GM18499 (cell line): ENCODE results near the gene LRMDA.
"Not testable (repeated sequence)": the region's sequence is repeated elsewhere in the genome, so short reads cannot be mapped to it uniquely, and the experiment has no call there.

ENCODE experiments used
- ATAC-seq: cut with Tn5 transposase; IDR thresholded peaks from one replicate; pipeline ENCODE4 v1.9.1; 2021; ENCODE audit warnings: moderate number of reproducible peaks; ENCODE audit not compliant: insufficient read depth, unreplicated experiment

LRMDA gene

GRCh38 chr10:75498884-75499350 is 67.5 kb downstream of the LRMDA start:
- no peak for ATAC-seq

DNA sequence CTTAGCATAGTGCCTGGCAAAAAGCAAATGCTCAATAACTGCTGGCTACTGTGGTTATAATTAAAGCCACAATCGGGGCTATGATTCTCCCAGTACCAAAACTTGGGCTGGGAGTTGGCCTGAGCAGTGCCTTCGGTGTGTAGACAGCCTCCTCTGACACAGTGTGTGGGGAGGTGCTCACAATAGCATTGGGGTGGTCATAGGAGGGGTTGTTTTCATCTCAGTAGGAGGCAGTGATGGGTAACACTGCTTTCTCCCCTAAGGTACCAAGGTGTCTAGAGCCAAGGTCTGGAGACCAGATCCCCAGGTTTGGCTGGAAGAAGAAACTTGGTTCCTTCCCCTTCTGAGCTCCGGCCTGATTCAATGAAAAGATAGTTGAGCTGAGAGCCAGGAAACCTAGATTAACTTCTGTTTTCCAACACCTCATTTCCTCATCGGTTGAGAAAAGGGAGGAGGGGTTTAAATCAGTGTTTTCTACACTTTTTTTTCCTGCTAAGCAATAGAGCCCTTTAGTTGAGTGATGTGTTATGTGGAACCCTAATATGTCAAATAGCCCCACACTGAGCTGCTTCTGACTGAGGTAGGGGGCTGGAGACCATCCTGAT is 68.2 kb downstream of the LRMDA start:
- ATAC-seq: no peak

GRCh38 chr10:75502389-75502788 is 71.0 kb downstream of the LRMDA start:
- ATAC-seq: no peak

- ATAC-seq: no peak
Measured at GRCh38 chr10:75502838-75503237, 71.4 kb downstream of the LRMDA start.

DNA sequence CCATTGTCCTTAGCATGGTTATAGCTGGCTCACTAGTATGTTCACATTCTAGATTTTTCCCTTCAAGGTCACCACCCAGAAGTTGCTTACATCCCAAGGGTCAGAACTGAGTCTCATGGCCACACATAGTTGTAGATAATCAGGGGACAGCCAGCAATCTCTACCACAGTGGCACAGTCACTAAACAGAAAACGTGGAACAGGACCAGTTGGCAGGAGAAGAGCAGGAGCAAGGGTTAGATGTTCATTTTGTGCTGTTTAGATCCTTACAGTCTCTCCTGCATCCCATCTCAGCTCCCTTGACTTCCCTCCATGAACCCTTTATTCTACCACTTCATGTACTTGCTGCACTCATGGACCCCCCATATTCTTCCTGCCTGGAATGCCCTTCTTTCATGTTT is 73.9 kb downstream of the LRMDA start:
- ATAC-seq: no peak

GRCh38 chr10:75505840-75506506 is 74.5 kb downstream of the LRMDA start:
- ATAC-seq: no peak

DNA sequence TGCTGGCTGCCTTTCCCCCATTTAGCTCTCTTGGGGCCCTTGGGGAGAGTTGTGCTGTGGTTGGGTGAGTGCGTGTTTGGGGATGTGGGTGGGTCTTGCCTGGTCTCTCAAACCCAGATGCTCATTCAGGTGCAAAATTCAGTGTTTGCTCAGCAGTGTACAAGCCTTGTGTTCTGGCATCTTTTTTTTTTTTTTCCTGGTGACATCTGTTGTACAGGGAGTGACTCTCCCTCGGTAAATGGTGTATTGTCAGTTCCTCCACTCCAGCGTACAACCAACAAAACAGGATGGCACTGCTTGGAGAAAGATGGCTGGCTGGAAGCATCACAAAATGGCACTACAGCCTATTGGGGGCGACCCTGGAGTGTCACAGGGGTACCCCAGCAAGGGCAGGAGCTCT is 75.5 kb downstream of the LRMDA start:
- no peak for ATAC-seq

GRCh38 chr10:75507469-75507868 is 76.0 kb downstream of the LRMDA start:
- no peak for ATAC-seq

DNA sequence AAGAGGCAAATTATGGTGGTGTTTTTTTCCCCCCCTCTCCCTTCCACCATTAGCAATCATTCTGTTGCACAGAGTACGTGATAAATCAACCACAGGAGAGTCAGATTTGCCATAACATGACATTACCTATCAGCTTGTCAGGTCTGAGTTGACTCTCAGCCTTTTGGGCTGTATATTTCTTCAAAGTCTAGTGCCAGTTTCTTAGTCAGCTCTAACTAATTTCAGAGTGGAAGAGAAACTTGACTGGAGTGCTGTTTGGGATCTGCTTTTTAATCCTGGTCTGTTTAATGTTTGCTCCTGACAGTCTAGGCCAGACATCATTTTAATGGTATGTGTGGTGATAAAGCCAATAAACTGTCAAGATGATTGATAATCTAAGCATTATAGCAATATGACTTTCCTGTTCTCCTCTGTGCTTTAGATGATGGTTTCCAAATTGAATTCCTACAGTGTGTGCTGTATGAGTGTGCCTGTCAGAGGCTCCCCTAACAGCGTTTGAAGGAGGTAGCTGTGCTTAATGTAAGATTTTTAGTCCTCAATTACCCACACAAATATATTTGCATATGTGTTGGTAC is 76.9 kb downstream of the LRMDA start:
- ATAC-seq: no peak

DNA sequence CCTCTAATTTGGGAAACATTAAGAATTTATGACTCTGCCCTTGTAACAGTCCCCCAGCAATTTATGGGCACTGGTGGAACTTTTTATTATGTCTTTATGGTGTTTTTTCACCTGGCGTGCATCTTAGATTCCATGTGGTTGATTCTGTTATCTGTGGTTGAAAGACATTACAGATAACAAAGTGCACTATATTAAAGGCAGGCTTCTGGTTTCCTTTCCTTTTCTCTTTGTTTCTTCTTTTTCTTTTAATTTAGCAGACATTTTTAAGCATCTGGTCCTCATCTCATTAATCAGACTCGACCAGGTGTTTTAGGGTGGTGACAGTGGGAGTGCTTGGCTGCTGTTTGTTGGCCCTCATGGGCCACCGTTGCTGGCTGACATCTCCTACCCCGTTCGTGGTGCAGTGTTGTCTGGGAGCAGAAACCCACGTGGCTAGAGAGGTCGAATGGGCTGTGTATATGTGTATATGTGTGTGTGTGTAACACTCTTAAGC is 77.4 kb downstream of the LRMDA start:
- no peak for ATAC-seq

DNA sequence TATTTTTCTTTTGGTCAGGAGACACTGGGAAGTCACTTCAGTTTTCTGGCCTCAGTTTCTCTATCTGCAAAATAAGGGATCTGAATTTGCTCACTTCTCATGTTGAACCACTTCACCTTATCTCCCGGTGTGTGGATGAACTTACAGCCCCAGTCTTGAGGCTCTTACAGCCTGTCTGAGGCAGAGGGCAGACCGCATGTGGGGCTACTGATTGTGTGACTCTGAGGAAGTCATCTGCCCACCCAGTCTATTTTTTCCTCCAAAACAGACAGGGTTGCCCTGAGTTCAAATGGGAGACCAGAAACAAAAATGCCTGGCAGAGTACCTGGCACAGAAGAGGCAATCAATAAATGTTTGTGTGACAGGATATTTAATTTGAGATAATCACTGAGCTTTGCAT is 78.3 kb downstream of the LRMDA start:
- no peak for ATAC-seq

- no peak for ATAC-seq
Measured at GRCh38 chr10:75511011-75511410, 79.6 kb downstream of the LRMDA start.

DNA sequence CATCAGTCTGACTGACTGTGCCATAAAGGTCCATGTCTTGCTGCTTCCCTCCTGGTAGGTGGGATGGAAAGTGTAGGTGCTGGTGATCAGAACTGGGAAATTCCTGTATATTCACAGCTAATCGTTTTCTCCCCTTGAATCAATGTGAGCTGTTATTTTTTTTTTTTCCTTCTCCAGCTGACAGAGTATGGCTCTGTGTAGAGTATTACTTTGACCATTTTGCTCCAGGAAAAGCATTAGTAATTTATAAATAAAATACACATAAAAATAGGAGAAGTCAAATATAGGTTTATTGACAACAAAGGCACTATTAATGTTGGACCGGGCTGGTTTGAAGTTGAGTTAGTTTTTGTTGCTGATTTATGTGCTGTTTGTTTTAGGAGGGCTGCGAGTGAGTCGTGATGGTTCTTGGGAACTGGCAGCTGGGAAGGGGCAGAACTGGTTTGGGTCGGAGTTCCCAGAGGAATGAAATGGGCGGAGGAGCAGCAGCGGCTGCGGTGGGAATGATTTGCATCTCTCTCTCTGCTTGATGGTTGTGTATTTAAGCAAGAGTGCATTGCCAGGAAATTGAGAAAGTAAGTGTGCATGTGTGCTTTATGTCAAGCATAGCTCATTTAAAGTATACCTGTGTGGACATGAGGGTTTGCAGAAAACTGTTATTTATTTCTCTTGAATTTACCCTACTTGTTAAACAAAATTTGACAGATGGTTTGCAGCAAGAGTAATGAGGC is 80.9 kb downstream of the LRMDA start:
- ATAC-seq: no peak

- ATAC-seq: no peak
Measured at GRCh38 chr10:75513292-75513885, 82.0 kb downstream of the LRMDA start.

DNA sequence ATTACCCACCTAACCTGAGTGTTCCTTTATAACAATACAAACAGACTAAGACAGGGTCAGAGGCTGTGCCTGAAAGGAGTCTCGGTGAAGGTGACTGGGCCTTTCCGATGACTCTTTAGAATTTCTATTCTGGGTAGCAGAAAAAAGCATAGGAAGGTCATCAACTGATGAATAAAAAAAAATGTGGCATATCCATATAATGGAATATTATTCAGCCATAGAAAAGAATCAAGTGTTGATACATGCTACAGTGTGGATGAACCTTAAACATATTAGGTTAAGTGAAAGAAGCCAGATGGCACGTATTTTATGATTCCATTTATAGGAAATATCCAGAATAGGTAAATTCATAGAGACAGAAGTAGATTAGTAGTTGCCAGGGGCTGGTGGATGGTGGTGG is 83.4 kb downstream of the LRMDA start:
- ATAC-seq: no peak

DNA sequence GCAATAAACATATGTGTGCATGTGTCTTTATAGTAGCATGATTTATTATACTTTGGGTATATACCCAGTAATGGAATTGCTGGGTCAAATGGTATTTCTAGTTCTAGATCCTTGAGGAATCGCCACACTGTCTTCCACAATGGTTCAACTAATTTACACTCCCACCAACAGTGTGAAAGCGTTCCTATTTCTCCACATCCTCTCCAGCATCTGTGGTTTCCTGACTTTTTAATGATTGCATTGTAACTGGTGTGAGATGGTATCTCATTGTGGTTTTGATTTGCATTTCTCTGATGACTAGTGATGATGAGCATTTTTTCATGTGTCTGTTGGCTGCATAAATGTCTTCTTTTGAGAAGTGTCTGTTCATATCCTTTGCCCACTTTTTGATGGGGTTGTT is 84.7 kb downstream of the LRMDA start:
- not testable (repeated sequence) for ATAC-seq

- not testable (repeated sequence) for ATAC-seq
Measured at GRCh38 chr10:75519213-75519612, 87.8 kb downstream of the LRMDA start.

DNA sequence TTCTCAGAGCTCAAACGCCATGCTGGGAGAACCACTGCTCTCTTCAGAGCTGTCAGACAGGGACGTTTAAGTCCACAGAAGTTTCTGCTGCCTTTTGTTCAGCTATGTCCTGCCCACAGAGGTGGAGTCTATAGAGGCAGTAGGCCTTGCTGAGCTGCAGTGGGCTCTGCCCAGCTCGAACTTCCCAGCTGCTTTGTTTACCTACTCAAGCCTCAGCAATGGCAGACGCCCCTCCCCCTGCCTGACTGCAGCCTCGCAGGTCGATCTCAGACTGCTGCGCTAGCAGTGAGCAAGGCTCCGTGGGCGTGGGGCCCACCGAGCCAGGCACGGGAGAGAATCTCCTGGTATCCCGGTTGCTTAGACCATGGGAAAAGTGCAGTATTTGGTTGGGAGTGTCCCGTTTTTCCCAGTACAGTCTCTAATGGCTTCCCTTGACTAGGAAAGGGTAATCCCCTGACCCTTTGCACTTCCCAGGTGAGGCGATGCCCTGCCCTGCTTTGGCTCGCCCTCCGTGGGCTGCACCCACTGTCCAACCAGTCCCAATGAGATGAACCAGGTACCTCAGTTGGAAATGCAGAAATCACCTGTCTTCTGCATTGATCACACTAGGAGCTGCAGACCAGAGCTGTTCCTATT is 89.9 kb downstream of the LRMDA start:
- ATAC-seq: not testable (repeated sequence)

- no peak for ATAC-seq
Measured at GRCh38 chr10:75525067-75525466, 93.6 kb downstream of the LRMDA start.

GRCh38 chr10:75525646-75526045 is 94.2 kb downstream of the LRMDA start:
- ATAC-seq: no peak
